NCI-H2171 (cell line): ENCODE data around the gene SIX5.
A peak's percentile ranks its signal among the peaks of the same experiment; 100 is the strongest.

Experiments used
- DNase-seq: peaks from one replicate; lab custom pipeline; 2025; lab: John Stamatoyannopoulos, UW

Gene SIX5

DNA sequence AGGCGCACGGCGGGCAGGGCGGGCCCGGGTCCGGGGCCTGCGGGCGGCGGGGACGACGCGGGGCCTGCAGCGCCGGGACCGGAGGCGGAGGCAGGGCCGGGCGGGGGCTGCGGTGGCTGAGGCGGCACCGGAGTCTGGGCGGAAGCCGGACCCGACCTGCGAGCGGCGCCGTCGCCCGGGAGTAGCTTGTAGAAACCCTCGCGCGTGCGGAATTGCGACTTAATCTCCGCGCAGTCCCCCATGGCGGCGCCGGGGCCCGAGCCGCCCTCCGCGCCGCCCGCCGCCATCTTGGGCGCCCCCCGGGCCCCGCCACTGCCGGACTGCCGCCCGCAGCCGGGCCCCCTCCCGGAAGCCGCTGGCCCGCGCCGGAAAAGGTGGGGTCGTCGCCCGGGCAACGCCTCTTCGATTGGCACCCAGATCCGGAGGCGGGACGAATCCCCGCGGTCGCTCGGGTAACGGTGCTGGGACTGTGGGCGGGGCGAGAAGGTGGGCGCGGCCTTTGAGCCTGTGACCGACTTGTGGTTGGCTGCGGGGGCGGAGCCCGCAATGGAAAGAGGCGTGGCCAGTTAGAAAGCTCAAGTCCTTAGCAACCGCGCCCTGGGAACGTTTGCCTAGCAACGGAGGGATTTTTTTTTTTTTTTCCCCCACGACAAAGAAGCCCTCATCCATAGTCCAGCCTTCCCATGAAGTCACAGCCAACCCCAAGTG lies 23.6 kb upstream of the SIX5 start, which contains the start of gene DMWD:
Gene DMWD (minus strand): TSS at position 376 of the 708 bp plus-strand sequence. CDS start 89 bp downstream, at position 287.
- DNase-seq: peak; percentile 98

DNA sequence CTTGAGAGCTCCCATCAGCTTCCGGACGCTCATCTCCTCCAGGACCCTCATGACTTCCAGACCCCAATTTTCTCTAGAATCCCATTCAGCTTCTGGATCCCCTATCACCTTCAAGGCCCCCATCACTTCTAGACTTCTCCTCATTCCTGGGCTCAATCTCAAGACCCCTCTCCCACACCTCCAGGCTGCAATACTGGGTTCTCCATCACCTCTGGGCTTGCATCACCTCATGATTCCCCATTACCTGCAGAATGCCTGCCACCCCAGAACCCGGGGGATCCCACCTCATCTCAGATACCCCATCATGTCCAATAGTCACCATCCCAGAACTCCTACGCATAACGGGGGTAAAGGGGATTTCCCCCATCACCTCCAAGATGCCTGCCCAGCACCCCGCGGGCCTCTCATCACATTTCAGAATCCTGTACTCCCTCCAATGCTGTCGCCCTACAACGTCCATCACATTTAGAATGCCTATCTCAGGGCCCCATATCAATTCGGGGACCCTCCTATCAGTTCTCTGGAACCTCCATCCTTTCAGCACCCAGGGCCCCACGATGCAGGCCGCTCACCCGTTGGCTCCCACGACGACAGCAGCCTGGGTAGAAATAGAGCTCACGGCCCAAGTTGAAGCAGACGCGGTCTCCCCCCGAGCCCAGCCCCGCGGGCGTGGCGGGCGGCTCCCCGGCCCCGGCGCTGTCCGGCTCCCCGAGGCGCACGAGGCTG lies 22.9 kb upstream of the SIX5 start:
- no peak for DNase-seq

DNA sequence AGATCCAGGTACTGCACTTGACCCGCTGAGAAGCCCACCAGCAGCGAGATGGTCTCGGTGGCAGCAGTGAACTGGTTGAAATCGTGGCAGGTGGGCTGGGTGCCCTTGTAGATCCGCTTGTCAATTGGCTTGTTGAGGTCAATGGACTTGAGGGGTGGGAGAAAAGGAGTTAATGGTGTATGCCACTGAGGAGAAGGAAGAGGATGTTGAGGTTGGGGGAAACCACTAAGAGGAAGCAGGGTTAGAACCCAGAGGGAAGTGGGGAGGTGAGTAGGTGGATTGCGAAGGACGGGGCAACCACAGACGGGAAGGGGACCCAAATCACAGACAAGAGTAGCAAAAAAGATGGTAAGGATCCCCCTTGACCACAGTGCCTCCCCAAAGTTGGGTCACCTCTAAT lies 21.9 kb upstream of the SIX5 start:
- no peak for DNase-seq

DNA sequence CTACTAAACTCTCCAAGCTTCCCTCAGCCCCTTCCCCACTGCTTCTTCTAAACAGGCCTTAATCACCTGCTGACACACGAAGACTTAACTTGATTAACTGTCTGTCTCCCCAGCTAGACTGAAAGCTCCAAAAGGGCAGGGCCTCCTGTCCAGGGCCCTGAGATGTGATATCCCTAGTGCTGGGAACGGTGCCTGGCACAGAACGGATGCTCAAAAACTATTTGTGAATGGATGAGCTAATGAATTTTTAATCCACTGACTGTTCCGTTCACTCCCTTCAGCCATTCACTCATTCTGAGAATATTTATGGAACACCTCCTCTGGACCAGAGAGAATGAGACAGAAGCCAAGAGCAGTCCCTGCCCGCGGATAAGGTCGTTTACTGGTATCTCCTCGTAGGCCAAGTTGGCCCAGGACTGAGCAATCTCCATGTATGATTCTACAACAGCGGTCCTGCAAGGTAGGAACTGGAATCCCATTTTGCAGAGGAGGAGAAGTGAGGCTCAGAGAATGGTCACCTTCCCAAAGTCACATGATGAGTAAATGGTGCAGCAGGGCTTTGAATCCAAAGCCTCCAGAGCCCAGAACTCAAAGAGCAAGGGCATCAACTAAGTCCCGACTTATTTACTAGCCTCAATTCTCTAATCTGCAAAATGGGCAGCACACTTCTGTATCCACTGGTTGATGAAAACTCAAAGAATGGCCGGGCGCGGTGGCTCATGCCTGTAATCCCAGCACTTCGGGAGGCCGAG lies 20.2 kb upstream of the SIX5 start:
- DNase-seq: no peak

GRCh38 chr19:45786533-45786894 lies 17.5 kb upstream of the SIX5 start:
- DNase-seq: no peak

GRCh38 chr19:45785781-45786532 lies 16.9 kb upstream of the SIX5 start:
- no peak for DNase-seq

DNA sequence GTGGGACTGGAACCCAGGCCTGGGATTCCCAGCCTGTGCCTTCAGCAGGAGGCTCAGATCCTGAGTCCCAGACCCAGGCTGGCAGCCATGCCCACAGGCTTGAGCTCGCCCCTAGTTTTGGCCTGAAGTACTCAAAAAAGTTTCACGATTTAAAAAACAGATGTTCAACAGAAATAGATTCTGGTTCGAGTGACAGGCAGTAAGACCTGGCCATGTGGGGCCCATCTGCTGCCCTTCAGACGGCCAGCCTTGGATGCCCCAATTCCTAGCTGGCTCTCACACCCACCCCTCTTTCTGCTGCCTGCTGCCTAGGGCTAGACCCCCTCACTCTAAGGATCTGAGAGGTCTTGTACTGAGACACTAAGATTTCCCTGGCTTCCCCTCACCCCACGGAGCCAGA lies 16.0 kb upstream of the SIX5 start:
- DNase-seq: no peak

GRCh38 chr19:45784096-45784495 lies 15.0 kb upstream of the SIX5 start:
- no peak for DNase-seq

DNA sequence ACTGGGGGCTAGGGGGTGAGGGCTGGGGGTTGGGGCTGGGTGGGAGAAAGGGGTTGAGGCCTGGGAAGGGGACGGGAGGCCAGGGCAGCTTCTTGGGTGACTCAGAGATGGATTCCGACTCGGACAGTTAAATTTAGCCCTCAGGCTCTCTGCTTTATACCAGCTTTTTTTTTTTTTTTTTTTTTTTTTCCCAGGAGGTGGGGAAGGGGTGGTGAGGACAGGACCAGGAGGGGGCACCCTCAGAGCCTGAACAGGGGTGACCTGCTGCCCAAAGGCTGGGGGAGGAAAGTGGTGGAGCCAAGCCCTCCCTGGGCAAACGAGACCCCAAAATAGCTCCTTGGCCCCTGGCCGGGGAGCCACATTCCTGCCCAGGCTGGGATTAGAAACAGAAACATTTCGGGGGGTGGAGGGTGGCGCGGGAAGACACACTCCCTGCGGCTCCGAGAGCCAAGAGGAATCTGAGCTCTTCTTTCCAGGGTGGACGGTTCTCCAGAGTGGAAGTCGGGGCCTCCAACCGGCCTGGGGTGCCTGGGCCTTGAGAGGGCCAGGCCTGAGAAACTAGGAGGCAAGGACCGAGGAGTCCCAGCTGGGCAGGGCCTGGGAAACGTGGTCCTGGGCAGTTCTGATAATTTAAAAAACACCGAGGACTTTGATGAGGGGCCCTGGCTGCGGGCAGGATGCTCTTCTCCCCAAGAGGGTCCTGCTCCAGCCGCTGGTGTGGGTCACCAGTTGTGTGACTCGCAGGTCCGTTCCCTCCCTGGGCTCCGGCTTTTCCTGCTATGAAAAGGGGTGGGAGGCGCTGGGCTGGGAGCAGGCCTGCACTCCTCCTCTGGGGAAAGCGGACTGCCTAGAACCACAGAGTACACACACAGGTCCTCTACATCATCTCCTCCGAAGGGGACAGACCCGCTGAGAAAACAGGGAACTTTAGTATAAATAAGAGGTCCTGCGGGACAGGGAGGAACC lies 14.1 kb upstream of the SIX5 start:
- DNase-seq: no peak

- no peak for DNase-seq
These were observed 13.2 kb upstream of the SIX5 start, which contains the start of gene DMPK for GRCh38 chr19:45782162-45782691. TSS of gene DMPK (minus strand) at chr19:45782490. CDS start at chr19:45782352, 138 bp downstream.

- DNase-seq: peak; percentile 27
These were observed 12.4 kb upstream of the SIX5 start for GRCh38 chr19:45781214-45782161.

DNA sequence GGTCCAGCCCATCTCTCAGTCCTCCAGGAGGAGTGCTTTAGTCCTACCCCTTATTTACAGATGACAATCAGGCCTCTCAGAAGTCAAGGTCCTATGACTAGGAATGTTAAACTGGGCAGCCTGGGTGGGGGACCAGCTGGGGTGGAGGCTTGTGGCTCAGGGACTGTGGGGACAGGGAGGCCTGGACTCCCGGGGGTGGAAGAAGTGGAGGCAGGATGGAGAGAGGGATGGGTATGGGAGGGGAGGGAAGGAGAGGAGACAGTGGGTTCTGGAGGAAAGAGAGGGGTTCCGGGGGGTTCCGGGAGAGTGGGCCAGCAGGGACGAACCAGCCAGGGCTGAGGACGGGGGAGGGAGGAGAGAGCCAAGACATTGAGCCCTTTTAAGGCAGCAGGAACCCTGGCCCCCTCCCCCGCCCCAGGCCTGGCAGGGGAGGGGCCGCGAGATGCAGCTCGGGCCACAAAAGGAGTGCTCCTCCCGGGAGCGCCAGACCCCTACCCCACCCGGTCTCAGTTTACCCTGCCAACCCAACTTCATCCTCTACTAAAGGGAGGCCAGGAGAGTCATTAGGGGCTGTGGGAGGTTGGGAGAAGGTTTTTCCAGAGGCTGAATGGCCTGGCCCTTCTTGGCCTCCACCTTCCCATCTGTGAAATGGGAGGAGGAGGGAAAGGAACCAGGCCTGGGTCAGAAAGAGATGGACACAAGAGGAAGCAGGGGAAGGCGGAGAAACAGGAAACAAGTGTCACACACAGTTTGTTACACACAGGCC lies 11.6 kb upstream of the SIX5 start:
- DNase-seq: no peak

DNA sequence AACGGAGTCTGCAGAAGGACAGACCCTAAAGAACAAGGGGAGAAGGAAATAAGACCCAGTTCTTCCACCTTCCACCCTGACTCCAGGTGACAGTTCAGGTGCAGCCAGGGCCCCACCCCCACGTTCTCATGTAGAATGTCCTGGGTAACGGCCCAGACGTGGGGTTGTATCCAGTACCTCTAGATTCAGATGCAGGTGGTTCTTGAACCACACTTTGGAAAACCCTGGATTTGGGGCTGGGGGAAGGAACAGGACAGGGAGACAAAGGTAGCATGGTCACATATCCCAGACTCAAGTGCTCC lies 11.0 kb upstream of the SIX5 start:
- no peak for DNase-seq

- DNase-seq: no peak
These were observed 10.4 kb upstream of the SIX5 start for GRCh38 chr19:45779231-45780145.

DNA sequence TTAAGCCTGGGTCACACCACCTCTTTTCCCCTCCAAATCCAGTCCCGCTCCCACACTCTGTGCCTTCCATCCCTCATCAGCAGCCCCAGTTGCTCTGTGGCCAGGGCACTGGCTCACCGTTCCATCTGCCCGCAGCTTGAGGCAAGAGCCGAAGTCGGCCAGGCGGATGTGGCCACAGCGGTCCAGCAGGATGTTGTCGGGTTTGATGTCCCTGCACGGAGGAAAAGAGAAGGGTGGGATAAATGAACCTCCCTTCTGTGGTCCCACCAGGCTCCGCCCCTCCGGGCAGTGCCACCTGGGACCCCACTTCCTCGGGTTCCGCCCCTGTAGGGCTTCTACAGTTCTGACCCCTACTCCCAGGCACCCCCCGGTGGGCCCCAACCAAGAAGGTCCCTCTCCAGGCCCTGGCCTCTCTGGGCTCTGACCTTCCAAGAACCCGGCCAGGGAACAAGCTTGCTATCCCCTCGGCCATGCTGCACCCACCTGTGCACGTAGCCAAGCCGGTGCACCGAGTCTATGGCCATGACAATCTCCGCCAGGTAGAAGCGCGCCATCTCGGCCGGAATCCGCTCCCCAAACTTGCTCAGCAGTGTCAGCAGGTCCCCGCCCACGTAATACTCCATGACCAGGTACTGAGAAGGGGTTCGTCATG lies 9.1 kb upstream of the SIX5 start:
- DNase-seq: no peak

GRCh38 chr19:45777395-45777961 lies 8.4 kb upstream of the SIX5 start:
- no peak for DNase-seq

DNA sequence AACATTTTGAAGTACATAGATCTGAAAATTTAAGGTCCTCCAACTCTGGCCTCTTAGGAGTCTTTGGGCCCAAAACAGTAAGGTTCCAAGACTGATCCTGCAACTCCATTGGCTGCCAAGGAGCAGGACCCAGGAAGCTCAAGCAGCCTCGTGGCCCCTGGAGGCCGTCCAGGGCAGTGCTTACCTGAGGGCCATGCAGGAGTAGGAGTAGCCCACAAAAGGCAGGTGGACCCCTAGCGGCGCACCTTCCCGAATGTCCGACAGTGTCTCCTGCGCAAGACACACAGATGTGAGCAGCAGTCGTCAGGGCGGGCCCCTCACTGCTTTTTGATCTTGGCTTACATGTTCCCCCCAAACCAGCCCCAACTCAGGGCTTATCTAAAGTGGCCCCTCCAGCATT lies 5.7 kb upstream of the SIX5 start:
- DNase-seq: no peak
